NCI-H128 (cell line): ENCODE results near the gene SNN.

Experiments used
- DNase-seq: peaks from one replicate; lab custom pipeline; 2025; ENCODE audit not compliant: unreplicated experiment; lab: John Stamatoyannopoulos, UW

Gene SNN

GRCh38 chr16:11727796-11728543 lies 59.7 kb downstream of the SNN start:
- no peak for DNase-seq
